Peyer's patch (tissue), 4 donors: ENCODE measurements around the gene ZCCHC8. TPM values are rescaled to one million over a fixed set of nuclear protein-coding genes. Genes with fewer than 3 reads are reported as not detected.

Experiments
- DNase-seq, 3 donors: peaks; one replicate each; pipeline ENCODE4 v3.0.0-alpha.2; 2017 to 2019
- H3K27ac ChIP-seq, 4 donors: fragments of 200-600 bp; sonication (generic); one replicate each; pipeline ENCODE4 v1.5.1; 2016 to 2019
- H3K27me3 ChIP-seq, 2 donors: fragments of 200-600 bp; sonication (generic); one replicate each; pipeline ENCODE4 v1.5.1; 2019
- H3K36me3 ChIP-seq, 3 donors: fragments of 200-600 bp; sonication (generic); one replicate each; pipeline ENCODE4 v1.5.1; 2016 to 2019
- H3K4me1 ChIP-seq, 4 donors: fragments of 200-600 bp; sonication (generic); one replicate each; pipeline ENCODE4 v1.5.1; 2016 to 2019
- H3K4me3 ChIP-seq, 4 donors: fragments of 200-600 bp; sonication (generic); 1 replicate in 3 of 4; 2 replicates in 1 of 4; pipeline ENCODE4 v1.5.1; 2016 to 2019; ENCODE audit warnings: mild to moderate bottlenecking in 1 of 4
- H3K9me3 ChIP-seq, 4 donors: fragments of 200-600 bp; sonication (generic); one replicate each; pipeline ENCODE4 v1.5.1; 2016 to 2019; ENCODE audit warnings: mild to moderate bottlenecking in 1 of 4
- CTCF ChIP-seq, 6 experiments: fragments of 450-650 bp in 4 of 6; fragments of 200-600 bp in 2 of 6; sonication (generic) in 1 of 6; IDR thresholded peaks; one replicate each; pipeline ENCODE4 v1.5.1; 2017 to 2019; ENCODE audit warnings: antibody characterized with exemption in 6 of 6, mild to moderate bottlenecking in 3 of 6, moderate library complexity in 1 of 6
- POLR2A ChIP-seq, 2 donors: fragments of 450-650 bp; IDR thresholded peaks; one replicate each; pipeline ENCODE4 v1.5.1; 2017; ENCODE audit warnings: antibody characterized with exemption in 2 of 2, mild to moderate bottlenecking in 2 of 2, moderate library complexity in 2 of 2
- small RNA-seq, 2 donors: library from RNA; depleted of rRNA; stranded (forward); fragments of <200 nt; gene quantifications; one replicate each; pipeline ENCODE3, GENCODE V24; 2016
- total RNA-seq, 4 donors: library from RNA; depleted of rRNA; stranded (reverse); fragments of >200 nt; gene quantifications; one replicate each; pipeline ENCODE4 v1.1.0, GENCODE V29; 2016

ZCCHC8 gene
- total RNA-seq, 4 donors from 2014 or later: 20.5 to 59.4 (median 28.4) TPM

DNA sequence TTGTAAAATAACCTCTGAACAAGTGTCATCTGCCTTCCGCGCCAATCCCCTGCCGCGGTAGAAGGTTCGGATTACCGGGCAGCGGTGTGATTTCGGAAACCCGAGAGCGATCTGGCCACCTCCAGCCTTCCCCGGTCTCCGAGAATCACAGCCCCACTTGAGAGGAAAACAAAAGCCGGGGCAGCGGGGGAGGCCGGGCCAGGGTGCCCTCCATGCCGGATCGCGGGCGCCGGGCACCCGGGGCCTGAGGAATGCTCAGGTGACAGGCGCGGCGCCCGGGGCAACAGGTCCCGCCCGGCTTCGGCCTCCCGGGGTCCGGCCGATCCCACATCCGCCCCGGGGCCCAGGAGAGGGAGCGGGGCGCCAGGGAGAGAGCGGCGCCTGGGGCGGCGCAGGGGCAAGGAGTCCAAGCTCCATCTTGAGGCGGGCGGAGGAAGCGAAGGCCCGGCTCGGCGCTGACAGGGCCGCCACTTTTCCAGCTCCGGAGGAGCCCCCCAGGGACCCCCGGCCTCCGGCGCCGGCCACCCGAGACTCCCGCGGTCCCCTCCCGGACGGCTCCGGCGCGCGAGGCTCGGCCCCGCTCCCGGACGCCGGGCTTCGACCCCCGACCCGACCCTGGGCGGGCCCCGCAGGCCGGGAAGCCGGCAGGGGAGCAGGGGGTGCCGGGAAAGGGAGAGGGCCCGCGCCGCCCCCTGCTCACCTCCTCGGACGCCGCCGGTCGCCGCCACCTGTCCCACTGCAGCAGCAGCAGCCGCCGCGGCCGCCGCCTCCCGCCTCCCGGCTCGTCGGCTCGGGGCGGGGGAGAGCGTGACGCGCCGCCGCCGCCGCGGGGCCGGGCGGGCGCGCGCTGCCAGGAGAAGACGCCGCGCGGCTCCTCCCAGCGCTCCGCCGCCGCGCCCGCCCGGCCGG, 78.7 kb downstream of the ZCCHC8 start, which contains the start of gene CLIP1:
CLIP1 (minus strand) TSS at position 849 of the 909 bp plus-strand sequence. CDS start 42,217 bp downstream, outside the sequence.
- peak in 5 of 6 experiments; percentile 37 to 50 (median 37) for TF ChIP-seq CTCF (IDR thresholded peaks at IDR 0.05)
- peak; percentile 21 to 80 for TF ChIP-seq POLR2A (IDR thresholded peaks at IDR 0.05)
- no peaks in the 10 kb centered on the region for H3K9me3 ChIP-seq
- H3K4me1 ChIP-seq: peaks cover 0 to 29% (median 15%) of the 10 kb centered on the region in 4 donors
- H3K4me3 ChIP-seq: peak within 1 kb of the TSS; percentile 94 to 99 (median 98)
- no peaks in the 10 kb centered on the region for H3K27me3 ChIP-seq
- no peaks in the 10 kb centered on the region for H3K36me3 ChIP-seq
- H3K27ac ChIP-seq: peak within 1 kb of the TSS; percentile 93 to 100 (median 99)
- DNase-seq: peak; percentile 58 to 82 (median 80)

Small RNA genes lying within 50 kb of the gene (small RNA-seq; reads per million reads assigned to genes)
- 0 reads per million in 2 donors for gene RF00411

Other genes with a start within 250 kb of the ZCCHC8 start
- gene VPS33A, start 234.4 kb downstream of the ZCCHC8 start, total RNA-seq: 10 to 100 TPM; 13.1 to 18.2 (median 16.7) TPM
- gene CLIP1, start 78.3 kb downstream of the ZCCHC8 start, total RNA-seq: 100 to 1,000 TPM in 1 of 4 donors, 10 to 100 TPM in 3; 55.7 to 167 (median 86.0) TPM
- gene RSRC2, start 26.0 kb upstream of the ZCCHC8 start, total RNA-seq: 100 to 1,000 TPM in 3 of 4 donors, 10 to 100 TPM in 1; 78.5 to 455 (median 112) TPM
- 10 to 100 TPM; 21.3 to 80.0 (median 28.2) TPM for gene KNTC1, start 26.3 kb upstream of the ZCCHC8 start, total RNA-seq
- not detected for gene HCAR2, start 202.4 kb upstream of the ZCCHC8 start, total RNA-seq
- gene HCAR3, start 215.9 kb upstream of the ZCCHC8 start, total RNA-seq: not detected
- not detected for gene HCAR1, start 229.9 kb upstream of the ZCCHC8 start, total RNA-seq